ENCODE measurements around the gene TNFRSF12A.

The TNFRSF12A gene

GRCh38 chr16:2986623-2987188, 33.5 kb upstream of the TNFRSF12A start:
- DNase-seq, result no peak

GRCh38 chr16:2987286-2987685, 32.9 kb upstream of the TNFRSF12A start:
- no peak for DNase-seq

- DNase-seq, result no peak
Measured at GRCh38 chr16:2987833-2988232, 32.3 kb upstream of the TNFRSF12A start.

GRCh38 chr16:2988590-2989099, 31.5 kb upstream of the TNFRSF12A start:
- DNase-seq, result no peak

- DNase-seq, result no peak
Measured at GRCh38 chr16:2990891-2991290, 29.3 kb upstream of the TNFRSF12A start.

GRCh38 chr16:2991566-2992261, 28.5 kb upstream of the TNFRSF12A start:
- no peak for DNase-seq

- DNase-seq, result no peak
Measured at GRCh38 chr16:2992383-2993081, 27.6 kb upstream of the TNFRSF12A start.

GRCh38 chr16:2996298-2996697, 23.9 kb upstream of the TNFRSF12A start:
- DNase-seq, result no peak

GRCh38 chr16:2999929-3000328, 20.2 kb upstream of the TNFRSF12A start:
- DNase-seq, result no peak

- no peak for DNase-seq
Measured at GRCh38 chr16:3000540-3000939, 19.6 kb upstream of the TNFRSF12A start.

GRCh38 chr16:3001316-3001715, 18.9 kb upstream of the TNFRSF12A start:
- DNase-seq, result no peak

GRCh38 chr16:3003582-3004270, 16.4 kb upstream of the TNFRSF12A start:
- DNase-seq, result peak; percentile 99

GRCh38 chr16:3004319-3004718, 15.8 kb upstream of the TNFRSF12A start:
- no peak for DNase-seq

- DNase-seq, result no peak
Measured at GRCh38 chr16:3004781-3005284, 15.3 kb upstream of the TNFRSF12A start.

- DNase-seq, result no peak
Measured at GRCh38 chr16:3007059-3007956, 12.9 kb upstream of the TNFRSF12A start.

GRCh38 chr16:3007957-3008689, 12.0 kb upstream of the TNFRSF12A start:
- no peak for DNase-seq

GRCh38 chr16:3008690-3009037, 11.5 kb upstream of the TNFRSF12A start:
- DNase-seq, result no peak

- DNase-seq, result no peak
Measured at GRCh38 chr16:3009568-3010390, 10.4 kb upstream of the TNFRSF12A start.

GRCh38 chr16:3010510-3010909, 9.7 kb upstream of the TNFRSF12A start:
- no peak for DNase-seq

- DNase-seq, result no peak
Measured at GRCh38 chr16:3012246-3012645, 7.9 kb upstream of the TNFRSF12A start.

Data from NCI-H1930 (cell line).